ENCODE measurements around the gene VMP1. TPM values are rescaled to one million over a fixed set of nuclear protein-coding genes. Genes with fewer than 3 reads are reported as not detected.

VMP1 gene
- total and polyA plus RNA-seq, 2 of the 13 experiments (the other 11 are each of a cell fraction or from before 2014, with no cell fraction given) = 186 to 271 TPM

GRCh38 chr17:59838052-59838916 is 130.8 kb downstream of the VMP1 start (continued):
- no peak for TF ChIP-seq ZNF770 (CRISPR knock-in tag; IDR thresholded peaks at IDR 0.05)
- TF ChIP-seq NRL (CRISPR knock-in tag; IDR thresholded peaks at IDR 0.05; ENCODE audit: borderline replicate concordance) = no peak
- no peak for TF ChIP-seq PRDM15 (CRISPR knock-in tag; IDR thresholded peaks at IDR 0.05)
- TF ChIP-seq ZZZ3 (CRISPR knock-in tag; IDR thresholded peaks at IDR 0.05; ENCODE audit: borderline replicate concordance) = no peak
- TF ChIP-seq ZNF382 (CRISPR knock-in tag; IDR thresholded peaks at IDR 0.05; ENCODE audit: borderline replicate concordance) = no peak
- no peak for TF ChIP-seq RELA (CRISPR knock-in tag; IDR thresholded peaks at IDR 0.05)
- no peak for TF ChIP-seq HOXA3 (CRISPR knock-in tag; IDR thresholded peaks at IDR 0.05)
- TF ChIP-seq ZNF124 (CRISPR knock-in tag; IDR thresholded peaks at IDR 0.05) = no peak
- no peak for TF ChIP-seq ZNF136 (CRISPR knock-in tag; IDR thresholded peaks at IDR 0.05; ENCODE audit: low read depth)
- no peak for TF ChIP-seq ZNF530 (CRISPR knock-in tag; IDR thresholded peaks at IDR 0.05; ENCODE audit: low read depth)
- TF ChIP-seq POLR2AphosphoS2 (IDR thresholded peaks at IDR 0.05; ENCODE audit: low read depth, low read length) = no peak
- no peak for TF ChIP-seq ZBTB33 (CRISPR knock-in tag; IDR thresholded peaks at IDR 0.05)
- peak; percentile 25 for TF ChIP-seq TBL1XR1 (IDR thresholded peaks at IDR 0.05; ENCODE audit: borderline replicate concordance, low read length, partially characterized antibody)
- no peak for TF ChIP-seq PRDM10 (CRISPR knock-in tag; IDR thresholded peaks at IDR 0.05; ENCODE audit: low read depth)
- peak; percentile 9; the same call in 1 of the 2 replicates for TF ChIP-seq RARA (CRISPR knock-in tag; IDR thresholded peaks at IDR 0.05)
- TF ChIP-seq ZNF792 (CRISPR knock-in tag; IDR thresholded peaks at IDR 0.05) = no peak
- TF ChIP-seq MATR3 (CRISPR knock-in tag; IDR thresholded peaks at IDR 0.05) = no peak
- TF ChIP-seq RAD51 (IDR thresholded peaks at IDR 0.05; ENCODE audit: borderline replicate concordance) = no peak
